ENCODE results near the gene CPS1. TPM values are rescaled to one million over a fixed set of nuclear protein-coding genes. Genes with fewer than 3 reads are reported as not detected.

Gene CPS1
- total RNA-seq, 1 donor from 2014 or later: 0.75 TPM

DNA sequence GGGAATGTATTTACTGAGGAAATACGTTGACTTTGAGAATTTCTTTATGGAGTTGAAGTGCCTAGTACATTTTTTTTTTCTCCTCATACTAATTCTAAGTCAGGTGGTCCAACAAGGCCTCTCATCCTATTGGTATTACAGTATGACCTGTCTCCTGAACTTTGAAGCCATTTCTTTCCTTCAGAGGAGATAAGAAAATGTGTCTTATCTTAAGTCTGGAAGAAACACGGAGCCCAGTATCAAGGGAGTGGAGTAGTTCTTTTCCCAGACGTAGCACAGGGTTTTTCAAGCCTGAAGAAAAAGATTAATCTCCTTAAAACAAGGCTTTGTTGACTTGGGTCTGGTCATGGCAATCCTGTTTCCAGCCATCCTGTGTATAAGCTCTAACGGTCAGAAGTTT, 11.6 kb upstream of the CPS1 start:
- DNase-seq (no peak), ATAC-seq (ENCODE audit: low read depth) (no peak)
- H3K4me1 Mint-ChIP-seq: no peaks in the 10 kb centered on the region
- no peaks in the 10 kb centered on the region for H3K36me3 Mint-ChIP-seq (ENCODE audit: low read depth)
- intact Hi-C loops (cut with micrococcal nuclease): no loop called here
- no peak overlapping the region for H3K4me3 Mint-ChIP-seq
- POLR2A ChIA-PET: no interaction called here
- TF ChIP-seq, protein P1, sequence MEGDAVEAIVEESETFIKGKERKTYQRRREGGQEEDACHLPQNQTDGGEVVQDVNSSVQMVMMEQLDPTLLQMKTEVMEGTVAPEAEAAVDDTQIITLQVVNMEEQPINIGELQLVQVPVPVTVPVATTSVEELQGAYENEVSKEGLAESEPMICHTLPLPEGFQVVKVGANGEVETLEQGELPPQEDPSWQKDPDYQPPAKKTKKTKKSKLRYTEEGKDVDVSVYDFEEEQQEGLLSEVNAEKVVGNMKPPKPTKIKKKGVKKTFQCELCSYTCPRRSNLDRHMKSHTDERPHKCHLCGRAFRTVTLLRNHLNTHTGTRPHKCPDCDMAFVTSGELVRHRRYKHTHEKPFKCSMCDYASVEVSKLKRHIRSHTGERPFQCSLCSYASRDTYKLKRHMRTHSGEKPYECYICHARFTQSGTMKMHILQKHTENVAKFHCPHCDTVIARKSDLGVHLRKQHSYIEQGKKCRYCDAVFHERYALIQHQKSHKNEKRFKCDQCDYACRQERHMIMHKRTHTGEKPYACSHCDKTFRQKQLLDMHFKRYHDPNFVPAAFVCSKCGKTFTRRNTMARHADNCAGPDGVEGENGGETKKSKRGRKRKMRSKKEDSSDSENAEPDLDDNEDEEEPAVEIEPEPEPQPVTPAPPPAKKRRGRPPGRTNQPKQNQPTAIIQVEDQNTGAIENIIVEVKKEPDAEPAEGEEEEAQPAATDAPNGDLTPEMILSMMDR (IDR thresholded peaks at IDR 0.05): no peak
- H3K27me3 Mint-ChIP-seq: no peaks in the 10 kb centered on the region
- no peak overlapping the region for H3K27ac Mint-ChIP-seq
- CTCF ChIA-PET: interaction anchor here (1.0 kb wide), 1 partner anchor 42 kb away, joined by 3 read pairs; no protein-coding TSS in a partner anchor
- no peaks in the 10 kb centered on the region for H3K9me3 Mint-ChIP-seq

DNA sequence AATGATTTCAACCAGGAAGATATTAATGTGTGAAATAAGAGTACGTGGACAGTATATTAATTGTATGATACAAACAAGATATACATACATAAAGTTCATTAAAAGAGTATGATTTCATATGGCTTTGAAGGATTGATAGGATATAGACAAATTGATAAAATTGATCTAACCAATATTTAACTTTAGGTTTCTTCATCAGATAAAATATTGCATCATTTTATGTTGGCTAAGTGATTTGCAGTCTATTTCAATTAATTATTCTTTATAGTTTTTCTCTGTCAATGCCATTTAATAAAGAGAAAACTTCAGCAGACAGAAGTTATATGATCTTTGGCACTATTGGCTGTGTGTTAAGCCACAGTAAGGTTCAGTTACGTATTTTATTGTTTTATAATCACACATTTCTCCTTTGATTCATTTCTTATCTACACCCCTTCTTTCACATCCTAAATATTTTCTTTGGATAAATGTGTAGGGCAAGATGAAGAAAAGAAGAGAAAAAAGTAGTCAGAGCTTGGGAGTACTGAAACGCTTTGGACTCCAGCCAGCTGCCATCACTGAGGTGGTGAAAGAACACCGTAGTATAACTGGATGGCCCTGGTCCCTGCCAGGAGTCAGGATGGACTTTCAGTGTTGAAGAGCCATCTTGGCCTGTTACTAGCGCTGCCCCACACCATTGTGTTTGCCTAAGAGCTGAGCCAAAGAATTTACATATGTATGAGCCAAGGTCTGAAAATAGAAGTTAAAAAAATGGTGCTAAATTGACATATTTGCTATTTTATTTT, 9.8 kb upstream of the CPS1 start:
- POLR2A ChIA-PET: no interaction called here
- ATAC-seq (ENCODE audit: low read depth) (no peak), DNase-seq (no peak)
- Mint-ChIP-seq H3K36me3 (ENCODE audit: low read depth) (no peaks in the 10 kb centered on the region), H3K27me3 (no peaks in the 10 kb centered on the region), H3K4me3 (no peak overlapping the region), H3K27ac (no peak overlapping the region), H3K9me3 (no peaks in the 10 kb centered on the region), H3K4me1 (no peaks in the 10 kb centered on the region)
- CTCF ChIA-PET: no interaction called here
- TF ChIP-seq, protein P1 (IDR thresholded peaks at IDR 0.05): no peak
- intact Hi-C loops (cut with micrococcal nuclease): no loop called here

DNA sequence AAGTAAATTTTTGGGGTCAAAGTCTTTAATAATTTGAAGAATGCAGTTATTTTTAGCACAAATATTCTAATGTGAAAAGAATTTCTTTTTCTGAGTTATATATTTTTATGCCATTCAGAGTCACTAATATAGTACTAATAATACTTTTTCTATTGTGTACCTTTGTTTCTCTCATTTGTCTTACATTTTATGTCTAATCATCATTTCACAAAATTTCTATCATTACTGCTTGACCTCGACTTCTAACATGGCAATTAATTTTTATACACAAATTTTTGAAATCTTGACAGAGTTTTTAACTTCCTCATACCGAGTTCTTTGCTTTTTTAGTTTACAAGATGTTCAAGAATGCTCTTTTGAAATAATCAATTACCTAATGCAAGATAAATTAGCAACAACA, 8.4 kb upstream of the CPS1 start:
- intact Hi-C loops (cut with micrococcal nuclease): no loop called here
- Mint-ChIP-seq H3K4me3 (no peak overlapping the region), H3K4me1 (no peaks in the 10 kb centered on the region), H3K9me3 (no peaks in the 10 kb centered on the region), H3K36me3 (ENCODE audit: low read depth) (no peaks in the 10 kb centered on the region), H3K27ac (no peak overlapping the region), H3K27me3 (no peaks in the 10 kb centered on the region)
- ChIA-PET POLR2A (no interaction called here), CTCF (no interaction called here)
- DNase-seq (no peak), ATAC-seq (ENCODE audit: low read depth) (no peak)
- TF ChIP-seq, protein P1 (IDR thresholded peaks at IDR 0.05): no peak

DNA sequence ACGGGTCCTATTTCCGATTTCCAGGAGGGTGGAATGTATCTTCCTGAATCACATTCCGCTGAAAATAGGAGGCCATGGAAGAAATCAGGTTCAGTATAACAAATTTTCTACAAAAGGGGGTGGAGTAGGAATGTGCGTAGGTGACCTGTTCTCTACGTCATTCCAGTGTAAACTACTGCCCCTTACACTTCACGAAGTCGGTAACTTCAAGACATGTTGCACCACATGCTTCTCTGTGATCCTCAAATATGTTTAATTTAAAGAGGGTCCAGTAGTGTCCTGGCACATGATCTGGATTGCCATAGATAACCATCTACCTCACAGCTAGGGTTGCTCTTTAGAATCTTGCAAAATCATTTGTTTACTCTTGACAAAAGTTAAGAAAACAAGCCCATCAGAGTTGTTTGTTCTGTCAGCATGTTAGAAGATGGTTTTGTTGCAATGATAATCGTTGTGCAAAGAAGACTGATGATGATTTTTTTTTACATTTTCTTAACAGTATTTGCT, 7.5 kb upstream of the CPS1 start:
- CTCF ChIA-PET: interaction anchor here (1.2 kb wide), 1 partner anchor 45 kb away, joined by 7 read pairs; no protein-coding TSS in a partner anchor
- no peak for DNase-seq

DNA sequence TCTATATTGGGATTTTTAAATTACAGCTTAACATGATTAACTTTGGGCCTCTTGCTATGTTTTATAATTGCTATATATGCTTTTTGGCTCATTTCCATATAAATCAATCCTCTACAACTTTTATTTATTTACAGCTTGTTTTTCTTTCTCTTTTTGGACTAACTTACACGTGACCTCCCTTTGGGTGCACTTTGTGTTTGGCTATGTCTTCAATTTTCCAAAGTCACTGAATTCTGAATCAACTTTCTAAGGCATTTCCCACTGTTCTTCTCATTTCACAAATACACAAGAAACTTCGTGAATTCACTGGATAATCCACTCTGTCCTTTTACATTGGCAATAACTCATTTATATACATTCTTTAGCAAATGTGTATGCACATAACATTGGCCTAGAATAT, 5.4 kb upstream of the CPS1 start:
- Mint-ChIP-seq H3K36me3 (ENCODE audit: low read depth) (no peaks in the 10 kb centered on the region), H3K27me3 (no peaks in the 10 kb centered on the region), H3K27ac (no peak overlapping the region), H3K4me3 (no peak overlapping the region), H3K9me3 (no peaks in the 10 kb centered on the region), H3K4me1 (no peaks in the 10 kb centered on the region)
- intact Hi-C loops (cut with micrococcal nuclease): no loop called here
- TF ChIP-seq, protein P1 (IDR thresholded peaks at IDR 0.05): no peak
- ATAC-seq (ENCODE audit: low read depth) (no peak), DNase-seq (no peak)
- CTCF ChIA-PET: no interaction called here
- POLR2A ChIA-PET: no interaction called here

More for the DNA sequence above, 7.5 kb upstream of the CPS1 start:
- POLR2A ChIA-PET: no interaction called here
- ATAC-seq (ENCODE audit: low read depth): no peak
- Mint-ChIP-seq H3K4me1 (no peaks in the 10 kb centered on the region), H3K4me3 (no peak overlapping the region), H3K27ac (no peak overlapping the region), H3K27me3 (no peaks in the 10 kb centered on the region), H3K9me3 (no peaks in the 10 kb centered on the region), H3K36me3 (ENCODE audit: low read depth) (no peaks in the 10 kb centered on the region)
- intact Hi-C loops (cut with micrococcal nuclease): no loop called here
- TF ChIP-seq, protein P1 (IDR thresholded peaks at IDR 0.05): no peak

Data from activated B cell treated with CpG ODN at 0.5 μM for 24 hours (primary cell).